HG03045 (cell line): ENCODE data around the gene CAMKMT.
"Not testable (repeated sequence)": the region's sequence is repeated elsewhere in the genome, so short reads cannot be mapped to it uniquely, and the experiment has no call there.

ENCODE experiments used
- ATAC-seq: cut with Tn5 transposase; IDR thresholded peaks from one replicate; pipeline ENCODE4 v1.9.1; 2021; ENCODE audit warnings: mild to moderate bottlenecking, moderate library complexity; ENCODE audit not compliant: unreplicated experiment

The CAMKMT gene

GRCh38 chr2:44496130-44496529, 134.4 kb downstream of the CAMKMT start:
- ATAC-seq, result no peak

GRCh38 chr2:44498551-44498950, 136.8 kb downstream of the CAMKMT start:
- no peak for ATAC-seq

DNA sequence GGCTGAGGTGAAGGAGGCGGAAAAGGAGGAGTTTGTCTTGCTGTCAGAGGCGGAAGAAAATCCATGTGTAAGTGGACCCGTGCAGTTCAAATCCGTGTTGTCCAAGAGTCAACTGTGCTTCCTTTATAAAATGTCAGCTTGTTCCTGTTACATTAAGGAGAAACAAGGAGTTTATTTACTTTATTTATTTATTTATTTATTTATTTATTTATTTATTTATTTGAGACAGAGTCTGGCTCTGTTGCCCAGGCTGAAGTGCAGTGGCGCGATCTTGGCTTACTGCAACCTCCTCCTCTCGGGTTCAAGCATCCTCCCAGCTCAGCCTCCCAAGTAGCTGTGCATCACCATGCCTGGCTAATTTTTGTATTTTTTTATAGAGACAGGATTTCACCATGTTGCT, 143.9 kb downstream of the CAMKMT start:
- ATAC-seq, result not testable (repeated sequence)

- ATAC-seq, result no peak
These were observed 148.5 kb downstream of the CAMKMT start for GRCh38 chr2:44510246-44510645.

- ATAC-seq, result no peak
These were observed 153.7 kb downstream of the CAMKMT start for GRCh38 chr2:44515416-44515815.

- ATAC-seq, result no peak
These were observed 157.3 kb downstream of the CAMKMT start for GRCh38 chr2:44519026-44519425.

GRCh38 chr2:44522846-44523245, 161.1 kb downstream of the CAMKMT start:
- no peak for ATAC-seq

- no peak for ATAC-seq
These were observed 162.7 kb downstream of the CAMKMT start for GRCh38 chr2:44524347-44524926.

DNA sequence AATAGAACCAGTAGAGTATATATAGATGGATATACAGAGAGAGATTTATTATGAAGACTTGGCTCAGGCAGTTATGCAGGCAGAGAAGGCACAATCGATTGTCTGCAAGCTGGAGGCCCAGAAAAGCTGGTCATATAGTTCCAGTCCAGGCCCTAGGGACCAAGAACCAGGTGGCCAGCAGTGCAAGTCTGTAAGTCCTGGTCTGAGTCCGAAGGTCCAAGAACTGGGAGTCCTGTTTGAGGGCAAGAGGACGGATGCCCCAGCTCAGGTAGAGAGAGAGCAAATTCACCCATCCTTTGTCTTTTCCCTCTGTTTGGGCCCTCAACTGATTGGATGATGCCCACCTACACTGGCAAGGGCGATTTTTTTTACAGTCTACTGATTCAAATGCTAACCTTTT, 164.6 kb downstream of the CAMKMT start:
- ATAC-seq, result no peak

DNA sequence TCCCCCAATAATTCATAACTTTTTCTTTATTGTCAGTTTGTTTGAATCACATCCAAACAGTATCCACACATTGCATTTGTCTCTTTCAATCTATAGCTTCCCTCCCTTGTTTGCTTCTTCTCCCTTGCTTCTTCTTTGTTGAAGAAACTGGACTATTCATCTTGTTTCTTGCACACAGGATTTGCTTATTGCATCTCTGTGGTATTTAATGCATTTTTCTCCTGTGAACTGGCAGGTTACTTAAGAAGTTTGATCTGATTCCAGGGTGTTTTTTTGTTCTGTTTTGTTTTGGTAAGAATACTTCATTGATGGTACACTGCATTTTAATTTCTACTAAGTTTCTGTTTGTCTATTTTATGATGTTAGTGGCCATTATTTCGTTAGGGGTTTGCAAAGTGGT, 166.8 kb downstream of the CAMKMT start:
- ATAC-seq, result no peak

GRCh38 chr2:44529448-44529847, 167.7 kb downstream of the CAMKMT start:
- no peak for ATAC-seq

- no peak for ATAC-seq
These were observed 169.5 kb downstream of the CAMKMT start for GRCh38 chr2:44531289-44531688.

- ATAC-seq, result no peak
These were observed 170.3 kb downstream of the CAMKMT start for GRCh38 chr2:44532031-44532430.

- ATAC-seq, result no peak
These were observed 171.8 kb downstream of the CAMKMT start for GRCh38 chr2:44533508-44533907.

GRCh38 chr2:44535376-44535775, 173.6 kb downstream of the CAMKMT start:
- no peak for ATAC-seq

- ATAC-seq, result no peak
These were observed 175.5 kb downstream of the CAMKMT start for GRCh38 chr2:44537264-44537663.

- ATAC-seq, result no peak
These were observed 180.8 kb downstream of the CAMKMT start for GRCh38 chr2:44542520-44542919.

DNA sequence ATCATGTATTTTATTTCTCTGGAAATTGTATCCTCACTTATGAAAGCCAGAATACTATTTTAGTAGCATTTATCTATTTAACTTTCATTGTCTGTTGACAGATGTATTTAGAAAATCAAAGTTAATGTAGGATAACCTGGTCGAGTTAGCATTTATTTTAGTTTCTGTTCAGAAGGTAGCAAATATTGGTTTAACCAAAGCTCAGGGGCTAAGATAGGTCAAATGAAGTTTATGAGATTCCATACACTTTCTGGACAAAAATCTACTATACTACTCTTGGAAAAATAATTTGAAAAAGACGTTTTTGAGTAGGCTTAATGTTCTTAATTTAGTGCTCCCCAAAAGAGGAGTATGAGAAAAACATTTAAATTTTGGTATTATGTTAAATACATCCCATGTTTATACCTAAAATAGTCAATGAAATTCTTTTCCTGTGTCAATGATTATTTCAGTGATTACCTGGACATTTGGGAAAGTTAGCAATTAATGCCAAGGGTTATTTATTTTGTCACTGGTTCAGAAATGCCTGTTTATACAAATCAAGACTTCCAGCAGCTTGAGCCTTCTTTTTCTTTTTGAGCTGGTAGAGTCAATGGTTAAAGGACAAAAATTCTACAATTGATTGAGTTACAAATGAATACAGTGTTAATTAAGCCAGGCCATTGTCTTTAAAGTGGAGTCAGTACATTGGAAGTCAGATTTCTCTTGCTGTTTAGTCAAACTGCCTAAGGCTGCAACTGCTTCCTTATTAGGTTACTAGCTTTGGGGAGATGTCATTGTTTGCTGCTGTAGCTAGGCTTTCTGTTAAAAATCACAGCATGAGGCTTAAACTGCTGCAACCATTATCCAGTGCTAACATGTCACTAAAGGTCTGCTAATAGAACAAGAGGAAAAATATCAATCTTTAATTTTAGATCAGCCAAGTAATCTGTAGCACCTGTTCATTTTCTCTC, 182.3 kb downstream of the CAMKMT start:
- ATAC-seq, result no peak

DNA sequence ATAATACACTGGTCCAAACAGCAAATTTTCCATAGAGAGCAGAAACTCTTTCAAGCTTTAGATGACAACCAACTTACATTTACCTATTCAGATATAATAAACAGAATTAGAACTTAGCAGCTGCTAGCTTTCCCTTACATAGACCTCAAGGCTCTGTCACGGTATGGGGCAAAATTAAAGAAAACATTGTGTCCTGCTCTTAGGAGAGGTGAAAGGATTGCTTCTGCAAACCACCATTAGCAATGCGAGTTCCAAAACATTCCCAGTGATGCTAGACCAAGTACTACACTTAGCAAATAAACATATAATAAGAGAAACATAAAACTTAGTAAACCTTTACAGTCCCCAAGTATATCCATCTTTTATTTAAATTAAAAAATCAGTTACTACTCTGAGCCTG, 183.3 kb downstream of the CAMKMT start:
- ATAC-seq, result no peak

GRCh38 chr2:44546459-44547127, 184.8 kb downstream of the CAMKMT start:
- no peak for ATAC-seq

DNA sequence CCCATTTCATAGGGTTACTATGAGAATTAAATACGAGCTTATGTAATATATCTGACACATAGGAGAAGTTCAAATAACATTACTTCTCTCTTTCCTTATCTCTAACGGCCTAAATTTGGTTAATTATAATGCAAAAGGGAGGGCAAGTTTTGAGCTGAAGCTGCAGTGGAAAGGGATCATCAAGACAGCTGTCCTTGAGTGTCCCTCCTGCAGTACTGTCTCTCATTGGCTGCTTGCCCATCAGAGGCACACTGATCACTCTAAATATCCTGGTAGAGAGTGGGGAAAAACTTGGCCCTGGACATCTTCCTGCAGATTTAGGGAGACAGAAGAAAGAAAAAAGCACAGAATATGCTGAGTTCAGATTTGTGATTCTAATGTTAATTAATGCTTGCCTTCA, 186.0 kb downstream of the CAMKMT start:
- no peak for ATAC-seq
